Measurements from ENCODE around the gene ZNF837.

Gene ZNF837

GRCh38 chr19:58338336-58338735, 42.5 kb downstream of the ZNF837 start:
- Histone ChIP-seq H3K79me2 (ENCODE audit: insufficient read depth, low read length) (peaks cover 4% of the 10 kb centered on the region; the same call in 1 of the 2 replicates), H3K36me3 (ENCODE audit: insufficient read depth, low read length) (peaks cover 62% of the 10 kb centered on the region), H2AFZ (ENCODE audit: low read depth, low read length) (no peak overlapping the region), H3K9ac (ENCODE audit: low read depth, low read length) (no peak overlapping the region), H3K4me2 (ENCODE audit: insufficient read depth, low read length) (no peak overlapping the region), H4K20me1 (ENCODE audit: insufficient read depth, low read length) (peaks cover 4% of the 10 kb centered on the region; the same call in 1 of the 2 replicates), H3K4me3 (ENCODE audit: low read depth in 1 of 2, low read length in 2 of 2) (no peak overlapping the region), H3K4me1 (ENCODE audit: insufficient read depth, low read length) (no peaks in the 10 kb centered on the region), H3K27me3 (ENCODE audit: insufficient read depth, low read length, poor library complexity) (no peaks in the 10 kb centered on the region), H3K9me3 (ENCODE audit: insufficient read depth, low read length, severe bottlenecking) (no peaks in the 10 kb centered on the region), H3K27ac (ENCODE audit: low read length) (no peak overlapping the region)
- DNase-seq: no peak
- no peak for ATAC-seq (ENCODE audit: insufficient read depth, low read depth)
- no peak for TF ChIP-seq EZH2 (IDR thresholded peaks at IDR 0.05; ENCODE audit: borderline replicate concordance, low read depth, low read length, severe bottlenecking)

DNA sequence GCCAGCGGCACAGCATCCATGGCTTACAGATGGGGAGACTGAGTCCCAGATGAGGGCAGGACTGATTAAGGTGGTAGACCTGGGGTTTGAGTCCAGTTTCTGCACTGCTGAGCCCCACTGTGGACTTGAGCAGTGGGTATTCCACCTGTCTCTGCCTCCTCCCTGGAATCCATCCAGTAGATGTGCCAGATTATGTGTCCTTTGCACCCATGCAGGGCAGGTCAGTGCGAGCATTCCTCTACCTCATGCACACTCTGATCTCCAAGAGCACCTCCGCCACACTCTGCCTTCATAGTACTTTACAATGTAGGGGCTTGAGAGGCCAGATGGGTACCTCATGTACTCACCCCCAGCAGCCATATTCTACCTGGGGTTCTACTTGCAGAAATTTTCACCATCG, 44.0 kb downstream of the ZNF837 start:
- TF ChIP-seq CTCF (IDR thresholded peaks at IDR 0.05; ENCODE audit: borderline replicate concordance, extremely low read depth, low read length, poor library complexity, severe bottlenecking): no peak
- no peak for TF ChIP-seq EZH2 (IDR thresholded peaks at IDR 0.05; ENCODE audit: borderline replicate concordance, low read depth, low read length, severe bottlenecking)
- H3K9me3 ChIP-seq (ENCODE audit: insufficient read depth, low read length, severe bottlenecking): no peaks in the 10 kb centered on the region

DNA sequence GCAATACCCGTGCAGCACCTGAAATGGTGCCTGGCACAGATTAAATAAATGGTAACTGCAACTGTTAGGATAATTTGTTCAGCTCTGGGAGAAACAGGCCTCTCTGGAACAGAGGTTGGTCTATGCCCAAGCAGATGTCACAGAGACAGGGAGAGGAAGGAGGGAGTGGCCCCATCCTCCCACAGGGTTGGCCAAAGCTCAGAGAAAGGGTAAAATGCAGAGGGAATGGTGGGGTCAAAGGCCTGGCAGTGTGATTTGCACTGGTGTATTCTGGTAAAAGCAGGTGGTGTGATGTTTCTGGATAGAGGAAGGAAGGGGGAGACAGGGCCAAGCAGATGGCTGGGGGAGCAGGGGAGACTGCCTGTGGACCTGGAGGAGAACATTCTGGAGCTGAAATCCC, 44.6 kb downstream of the ZNF837 start:
- no peak overlapping the region for H3K9ac ChIP-seq (ENCODE audit: low read depth, low read length)
- H3K36me3 ChIP-seq (ENCODE audit: insufficient read depth, low read length): peaks cover 51% of the 10 kb centered on the region
- no peak overlapping the region for H2AFZ ChIP-seq (ENCODE audit: low read depth, low read length)
- peaks cover 4% of the 10 kb centered on the region; the same call in 1 of the 2 replicates for H4K20me1 ChIP-seq (ENCODE audit: insufficient read depth, low read length)
- H3K27me3 ChIP-seq (ENCODE audit: insufficient read depth, low read length, poor library complexity): no peaks in the 10 kb centered on the region
- H3K79me2 ChIP-seq (ENCODE audit: insufficient read depth, low read length): no peaks in the 10 kb centered on the region
- no peak for TF ChIP-seq EZH2 (IDR thresholded peaks at IDR 0.05; ENCODE audit: borderline replicate concordance, low read depth, low read length, severe bottlenecking)
- H3K4me2 ChIP-seq (ENCODE audit: insufficient read depth, low read length): no peak overlapping the region
- ATAC-seq (ENCODE audit: insufficient read depth, low read depth) (no peak), DNase-seq (no peak)
- H3K4me1 ChIP-seq (ENCODE audit: insufficient read depth, low read length): no peaks in the 10 kb centered on the region
- no peaks in the 10 kb centered on the region for H3K9me3 ChIP-seq (ENCODE audit: insufficient read depth, low read length, severe bottlenecking)
- no peak overlapping the region for H3K4me3 ChIP-seq (ENCODE audit: low read depth in 1 of 2, low read length in 2 of 2)
- no peak overlapping the region for H3K27ac ChIP-seq (ENCODE audit: low read length)

More for the DNA sequence above, 44.0 kb downstream of the ZNF837 start:
- H3K27me3 ChIP-seq (ENCODE audit: insufficient read depth, low read length, poor library complexity): no peaks in the 10 kb centered on the region
- H3K79me2 ChIP-seq (ENCODE audit: insufficient read depth, low read length): peaks cover under 1% of the 10 kb centered on the region; the same call in 1 of the 2 replicates
- H3K4me3 ChIP-seq (ENCODE audit: low read depth in 1 of 2, low read length in 2 of 2): no peak overlapping the region
- DNase-seq: no peak
- H3K36me3 ChIP-seq (ENCODE audit: insufficient read depth, low read length): peaks cover 57% of the 10 kb centered on the region
- H2AFZ ChIP-seq (ENCODE audit: low read depth, low read length): no peak overlapping the region
- H3K4me1 ChIP-seq (ENCODE audit: insufficient read depth, low read length): no peaks in the 10 kb centered on the region
- H3K27ac ChIP-seq (ENCODE audit: low read length): no peak overlapping the region
- H3K4me2 ChIP-seq (ENCODE audit: insufficient read depth, low read length): no peak overlapping the region
- H3K9ac ChIP-seq (ENCODE audit: low read depth, low read length): no peak overlapping the region
- ATAC-seq (ENCODE audit: insufficient read depth, low read depth): no peak
- H4K20me1 ChIP-seq (ENCODE audit: insufficient read depth, low read length): peaks cover 4% of the 10 kb centered on the region; the same call in 1 of the 2 replicates

DNA sequence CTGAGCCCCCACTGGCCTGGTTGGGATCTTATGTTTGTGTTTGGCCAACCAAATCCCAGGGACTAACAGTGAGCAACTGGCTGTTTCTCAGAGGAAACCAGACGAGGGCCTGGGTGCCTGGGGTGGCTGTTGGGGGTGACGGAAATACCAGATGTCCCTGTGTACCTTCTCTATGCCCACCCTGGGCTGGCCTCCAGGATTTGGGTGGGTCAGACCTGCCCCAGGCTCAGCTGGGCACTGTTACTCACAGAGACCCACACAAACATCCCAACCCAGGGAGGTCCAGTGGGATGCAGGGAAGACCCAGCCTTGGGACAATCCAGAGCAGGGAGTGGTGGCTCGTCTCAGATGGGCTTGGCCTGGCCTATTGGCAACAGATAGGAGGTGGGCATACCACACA, 45.2 kb downstream of the ZNF837 start:
- Histone ChIP-seq H3K4me3 (ENCODE audit: low read depth in 1 of 2, low read length in 2 of 2) (no peak overlapping the region), H3K27me3 (ENCODE audit: insufficient read depth, low read length, poor library complexity) (no peaks in the 10 kb centered on the region), H3K79me2 (ENCODE audit: insufficient read depth, low read length) (no peaks in the 10 kb centered on the region), H3K36me3 (ENCODE audit: insufficient read depth, low read length) (peaks cover 45% of the 10 kb centered on the region), H3K9ac (ENCODE audit: low read depth, low read length) (no peak overlapping the region), H3K4me1 (ENCODE audit: insufficient read depth, low read length) (no peaks in the 10 kb centered on the region), H2AFZ (ENCODE audit: low read depth, low read length) (no peak overlapping the region), H4K20me1 (ENCODE audit: insufficient read depth, low read length) (peaks cover 4% of the 10 kb centered on the region; the same call in 1 of the 2 replicates), H3K4me2 (ENCODE audit: insufficient read depth, low read length) (no peak overlapping the region), H3K27ac (ENCODE audit: low read length) (no peak overlapping the region), H3K9me3 (ENCODE audit: insufficient read depth, low read length, severe bottlenecking) (no peaks in the 10 kb centered on the region)
- ATAC-seq (ENCODE audit: insufficient read depth, low read depth) (no peak), DNase-seq (no peak)
- no peak for TF ChIP-seq CTCF (IDR thresholded peaks at IDR 0.05; ENCODE audit: borderline replicate concordance, extremely low read depth, low read length, poor library complexity, severe bottlenecking)
- TF ChIP-seq EZH2 (IDR thresholded peaks at IDR 0.05; ENCODE audit: borderline replicate concordance, low read depth, low read length, severe bottlenecking): no peak

Measured in DND-41 (cell line).